Astrocyte of the cerebellum (primary cell): ENCODE data around the gene ENGASE.
A peak's percentile ranks its signal among the peaks of the same experiment; 100 is the strongest.

Experiments
- DNase-seq: peaks from one replicate; pipeline ENCODE4 v3.0.0-alpha.2; 2011; ENCODE audit warnings: low read depth
- H3K4me3 ChIP-seq: 2 replicates; pipeline ENCODE4 v1.5.1; 2011; ENCODE audit warnings: mild to moderate bottlenecking, low read depth, low read length, moderate library complexity
- in situ Hi-C: cut with HindIII; loops from 2 replicates; pipeline ENCODE4 v1.10.0; 2017; ENCODE audit warnings: low sequenced_read_pairs
- TF ChIP-seq, protein P1 (sequence below): IDR thresholded peaks from 2 replicates; pipeline ENCODE4 v1.5.1; 2012; ENCODE audit warnings: low read length, low read depth, moderate library complexity, mild to moderate bottlenecking; ENCODE audit errors: missing control alignments

ENGASE gene

DNA sequence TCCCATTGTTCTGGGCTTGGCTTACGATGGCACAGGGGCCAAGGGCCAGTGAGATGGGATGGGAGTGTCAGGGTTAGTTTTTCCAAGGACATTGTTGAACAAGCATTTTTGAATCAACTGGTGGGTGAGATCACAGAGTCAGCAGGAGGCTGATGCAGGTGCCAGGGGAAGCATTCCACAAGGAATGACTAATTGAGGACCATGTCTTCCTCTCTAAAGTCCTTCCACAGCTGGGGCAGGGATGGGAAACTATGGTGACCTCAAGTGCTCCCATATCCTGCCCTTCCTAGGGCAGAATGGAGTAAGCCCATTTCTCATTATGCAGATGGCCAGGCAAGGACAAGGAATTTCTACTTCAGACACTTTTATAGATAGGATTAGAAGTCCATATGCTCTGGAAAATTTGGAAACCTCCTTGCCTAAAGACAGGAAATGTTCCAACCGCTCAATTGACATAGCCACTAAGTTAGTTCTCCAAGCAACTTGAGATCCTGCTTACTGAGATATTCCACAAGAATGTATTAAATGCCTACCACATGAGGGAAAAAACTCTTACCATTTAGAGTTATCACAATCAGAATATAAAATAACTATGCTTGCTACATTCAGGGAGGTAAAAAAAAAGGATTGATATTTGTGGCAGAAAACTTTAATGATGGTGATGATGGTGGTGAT lies 21.2 kb upstream of the ENGASE start:
- in situ Hi-C loops, result no loop called here

DNA sequence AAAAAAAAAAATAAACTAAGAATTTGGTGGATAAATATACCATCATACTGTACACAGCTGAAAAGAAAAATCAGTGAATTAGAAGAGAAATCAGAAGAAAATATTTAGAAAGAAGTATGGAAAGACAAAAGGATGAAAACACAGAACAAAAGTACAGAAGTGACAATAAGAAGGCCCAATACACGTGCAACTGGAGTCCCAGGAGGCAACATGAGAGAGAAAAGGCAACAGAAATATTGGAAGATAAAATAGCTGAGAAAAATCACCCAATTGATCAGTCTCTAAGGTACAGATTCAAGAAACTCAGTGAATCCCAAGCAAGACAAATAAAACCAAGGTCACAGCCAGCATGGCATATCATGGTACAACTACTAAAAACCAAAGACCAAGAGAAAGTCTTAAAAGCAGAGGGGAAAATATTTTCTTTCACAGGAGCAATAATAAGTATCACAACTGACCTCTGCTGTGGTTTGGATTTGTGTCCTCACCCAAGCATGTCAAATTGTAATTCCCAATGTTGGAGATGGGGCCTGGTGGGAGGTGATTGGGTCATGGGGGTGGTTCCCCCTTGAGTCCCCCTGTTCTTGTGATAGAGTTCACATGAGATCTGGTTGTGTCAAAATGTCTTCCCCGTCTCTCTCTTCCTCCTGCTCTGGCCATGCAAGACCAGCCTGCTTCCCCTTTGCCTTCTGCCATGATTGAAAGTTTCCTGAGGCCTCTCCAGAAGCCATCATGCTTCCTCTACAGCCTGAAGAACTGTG lies 20.2 kb upstream of the ENGASE start:
- no peak for DNase-seq
- TF ChIP-seq, protein P1, sequence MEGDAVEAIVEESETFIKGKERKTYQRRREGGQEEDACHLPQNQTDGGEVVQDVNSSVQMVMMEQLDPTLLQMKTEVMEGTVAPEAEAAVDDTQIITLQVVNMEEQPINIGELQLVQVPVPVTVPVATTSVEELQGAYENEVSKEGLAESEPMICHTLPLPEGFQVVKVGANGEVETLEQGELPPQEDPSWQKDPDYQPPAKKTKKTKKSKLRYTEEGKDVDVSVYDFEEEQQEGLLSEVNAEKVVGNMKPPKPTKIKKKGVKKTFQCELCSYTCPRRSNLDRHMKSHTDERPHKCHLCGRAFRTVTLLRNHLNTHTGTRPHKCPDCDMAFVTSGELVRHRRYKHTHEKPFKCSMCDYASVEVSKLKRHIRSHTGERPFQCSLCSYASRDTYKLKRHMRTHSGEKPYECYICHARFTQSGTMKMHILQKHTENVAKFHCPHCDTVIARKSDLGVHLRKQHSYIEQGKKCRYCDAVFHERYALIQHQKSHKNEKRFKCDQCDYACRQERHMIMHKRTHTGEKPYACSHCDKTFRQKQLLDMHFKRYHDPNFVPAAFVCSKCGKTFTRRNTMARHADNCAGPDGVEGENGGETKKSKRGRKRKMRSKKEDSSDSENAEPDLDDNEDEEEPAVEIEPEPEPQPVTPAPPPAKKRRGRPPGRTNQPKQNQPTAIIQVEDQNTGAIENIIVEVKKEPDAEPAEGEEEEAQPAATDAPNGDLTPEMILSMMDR, result no peak

More for the DNA sequence above, 21.2 kb upstream of the ENGASE start:
- no peak overlapping the region for H3K4me3 ChIP-seq
- DNase-seq, result peak; percentile 22
- TF ChIP-seq, protein P1, result no peak

DNA sequence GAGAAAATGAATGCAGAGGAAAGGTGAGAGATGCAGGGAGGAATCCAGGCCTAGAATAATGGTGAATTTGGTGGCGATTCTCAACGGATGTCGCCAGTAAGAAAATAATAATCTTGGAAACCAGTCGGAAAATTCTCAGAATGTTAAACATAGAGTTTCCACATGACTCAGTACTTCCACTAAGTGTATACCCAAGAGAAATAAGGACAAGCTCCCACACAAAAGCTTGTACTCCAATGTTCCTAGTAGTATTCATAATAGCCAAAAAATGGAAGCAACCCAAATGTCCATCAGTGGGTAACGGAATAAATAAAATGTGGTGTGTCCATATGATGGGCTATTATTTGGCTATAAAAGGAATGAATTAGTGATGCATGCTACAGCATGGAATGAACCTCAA lies 19.4 kb upstream of the ENGASE start:
- TF ChIP-seq, protein P1, result no peak
- H3K4me3 ChIP-seq, result no peak overlapping the region
- DNase-seq, result no peak
- in situ Hi-C loops, result no loop called here

More for the DNA sequence above, 20.2 kb upstream of the ENGASE start:
- H3K4me3 ChIP-seq, result no peak overlapping the region
- in situ Hi-C loops, result no loop called here

DNA sequence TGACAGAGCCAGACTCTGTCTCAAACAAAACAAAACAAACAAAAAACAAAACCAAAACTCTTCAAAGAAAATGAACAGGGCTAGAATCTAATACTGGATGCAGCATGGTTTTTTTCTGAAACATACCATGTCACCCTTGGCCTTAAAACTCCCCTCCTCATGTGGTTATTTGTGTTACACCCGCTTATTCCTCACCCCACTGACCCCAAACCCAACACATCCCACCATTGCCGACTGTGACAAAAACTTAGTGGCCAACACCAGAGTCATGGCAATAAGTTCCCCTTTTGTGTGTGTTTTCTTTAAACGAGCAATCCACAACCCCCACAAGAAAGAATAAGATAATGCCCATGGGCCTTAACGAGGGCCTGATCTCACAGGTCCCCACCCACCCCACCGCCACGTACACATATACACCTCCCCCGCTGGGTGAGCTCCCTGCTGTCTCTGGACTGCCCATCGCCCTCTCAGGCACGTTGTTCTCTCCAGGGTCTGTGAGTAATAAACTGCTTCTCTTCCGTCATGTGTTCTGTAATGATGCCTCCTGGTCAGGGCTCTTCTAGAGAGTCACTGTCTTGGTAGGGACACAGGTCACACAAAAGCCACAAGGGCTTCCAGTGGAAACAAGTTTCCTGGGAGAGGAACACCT lies 16.8 kb upstream of the ENGASE start:
- no peak overlapping the region for H3K4me3 ChIP-seq
- in situ Hi-C loops, result no loop called here
- TF ChIP-seq, protein P1, result no peak
- no peak for DNase-seq

DNA sequence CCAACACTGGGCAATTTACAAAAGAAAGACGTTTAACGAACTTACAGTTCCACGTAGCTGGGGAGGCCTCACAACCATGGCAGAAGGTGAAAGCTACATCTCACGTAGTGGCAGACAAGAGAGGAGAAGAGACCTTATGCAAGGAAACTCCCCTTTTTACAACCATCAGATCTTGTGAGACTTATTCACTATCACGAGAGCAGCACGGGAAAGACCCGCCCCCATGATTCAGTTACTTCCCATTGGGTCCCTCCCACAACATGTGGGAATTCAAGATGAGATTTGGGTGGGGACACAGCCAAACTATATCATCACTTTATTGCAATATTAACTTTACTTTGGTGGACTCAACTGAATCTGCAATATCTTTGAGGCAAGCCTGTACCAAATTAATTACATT lies 11.9 kb upstream of the ENGASE start:
- in situ Hi-C loops, result no loop called here
- TF ChIP-seq, protein P1, result no peak
- H3K4me3 ChIP-seq, result no peak overlapping the region
- no peak for DNase-seq

DNA sequence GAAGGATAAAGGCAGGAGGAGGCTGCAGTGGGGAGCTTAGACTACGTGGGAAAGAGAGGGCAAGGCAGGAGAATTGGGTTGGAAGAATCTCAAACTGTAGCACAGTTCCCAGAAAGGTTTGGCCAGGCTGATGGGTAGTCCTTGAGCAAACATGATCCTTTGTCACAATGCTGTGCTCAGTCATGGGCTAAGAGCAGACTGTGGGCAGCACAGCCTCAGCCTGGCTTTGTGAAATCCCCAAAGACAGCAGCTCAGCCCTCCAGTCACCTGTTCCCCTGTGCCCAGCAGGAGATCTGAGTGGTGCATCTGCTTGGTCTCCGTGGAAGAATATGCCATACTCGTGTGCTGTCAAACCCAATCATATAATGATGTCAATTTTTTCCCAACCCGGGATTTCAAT lies 10.6 kb upstream of the ENGASE start:
- H3K4me3 ChIP-seq, result no peak overlapping the region
- in situ Hi-C loops, result no loop called here
- TF ChIP-seq, protein P1, result no peak
- no peak for DNase-seq
